GM21360 (cell line): ENCODE data around the gene SYNPO.
A peak's percentile ranks its signal among the peaks of the same experiment; 100 is the strongest.

Experiments used
- ATAC-seq: cut with Tn5 transposase; IDR thresholded peaks from one replicate; pipeline ENCODE4 v1.9.1; 2021; ENCODE audit warnings: mild to moderate bottlenecking, moderate library complexity; ENCODE audit not compliant: unreplicated experiment

SYNPO gene

GRCh38 chr5:150676578-150676977 lies 36.1 kb downstream of the SYNPO start:
- ATAC-seq, result no peak

DNA sequence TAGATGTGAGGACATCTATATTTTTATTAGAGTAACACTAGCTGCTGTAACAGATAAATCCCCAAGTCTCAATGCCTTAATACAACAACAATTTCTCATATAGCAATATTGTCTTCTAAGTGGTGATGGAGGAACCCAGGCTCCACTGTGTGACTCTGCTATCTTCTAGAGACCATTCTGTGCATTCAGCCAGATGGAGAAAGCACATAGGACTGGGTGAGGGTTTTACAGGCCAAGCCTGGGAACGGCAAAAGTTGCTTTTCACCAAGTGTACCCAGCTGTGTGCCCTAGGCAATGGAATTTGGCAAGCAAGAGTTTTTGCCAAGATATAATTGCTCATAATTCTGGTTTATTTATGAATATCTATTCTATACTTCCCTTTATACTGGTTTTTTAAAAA lies 48.7 kb downstream of the SYNPO start:
- ATAC-seq, result no peak

GRCh38 chr5:150690760-150691159 lies 50.3 kb downstream of the SYNPO start:
- no peak for ATAC-seq

DNA sequence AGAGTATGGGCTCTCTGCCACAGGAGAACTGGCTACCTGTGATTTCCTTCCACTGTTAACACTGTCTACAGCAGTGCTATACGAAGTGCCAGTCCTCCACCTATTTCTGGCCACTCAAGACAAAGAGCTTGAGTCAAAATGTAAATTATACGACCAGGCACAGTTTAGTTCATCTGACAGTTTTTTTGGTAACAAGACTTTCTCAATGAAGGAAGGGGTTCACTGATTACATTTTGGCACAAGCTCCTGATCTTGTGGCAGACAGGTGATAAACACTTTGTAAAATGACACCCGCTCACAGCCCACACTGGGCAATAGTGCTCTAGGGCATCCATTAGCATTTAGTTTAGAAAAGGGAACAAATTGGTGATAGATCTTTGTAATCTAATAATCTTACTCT lies 51.8 kb downstream of the SYNPO start:
- ATAC-seq, result no peak

GRCh38 chr5:150694612-150695011 lies 54.2 kb downstream of the SYNPO start:
- no peak for ATAC-seq

GRCh38 chr5:150700246-150700593 lies 59.8 kb downstream of the SYNPO start:
- ATAC-seq, result no peak

DNA sequence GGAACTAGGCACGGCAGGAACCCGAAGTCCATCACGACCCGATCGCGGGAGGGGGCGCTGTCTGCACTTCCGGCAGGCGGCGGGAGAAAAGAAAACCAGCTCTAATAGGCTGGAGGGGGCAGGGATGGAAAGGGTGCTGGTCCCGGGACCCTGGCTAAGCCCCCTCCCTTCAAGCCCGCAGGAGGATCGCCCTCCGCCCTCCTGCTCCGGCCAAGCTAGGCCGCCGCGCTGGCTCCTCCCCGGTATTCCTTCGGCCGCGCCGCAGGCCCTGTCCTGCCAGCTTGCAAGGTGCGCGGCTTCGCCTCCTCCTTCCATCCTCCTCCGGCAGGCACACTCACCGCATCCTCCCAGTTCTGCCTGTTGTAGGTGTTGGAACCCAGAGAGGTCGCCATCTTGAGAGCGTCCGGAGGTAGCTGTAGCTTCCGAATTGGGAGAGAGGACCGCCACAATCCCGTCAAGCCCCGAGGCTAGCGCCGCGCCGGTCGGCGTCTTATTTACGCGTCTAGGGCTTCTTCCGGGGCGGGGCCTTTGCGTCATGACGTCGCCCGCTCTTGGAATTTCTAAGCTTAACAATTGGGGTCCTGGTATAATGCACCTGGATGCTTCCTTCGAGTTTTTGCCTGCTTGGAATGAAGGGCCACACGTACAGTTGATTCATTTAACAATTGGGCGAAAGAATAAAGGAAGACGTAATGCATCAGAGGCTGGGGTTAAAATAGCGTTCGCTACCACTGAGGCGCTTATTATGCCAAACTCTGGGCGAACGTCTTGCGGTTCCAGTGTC lies 60.3 kb downstream of the SYNPO start, which contains the start of gene RBM22:
RBM22 (minus strand) TSS at position 469 of the 784 bp plus-strand sequence; CDS start at position 392, 77 bp downstream.
- ATAC-seq, result peak; percentile 94

GRCh38 chr5:150703762-150704161 lies 63.3 kb downstream of the SYNPO start:
- ATAC-seq, result no peak

GRCh38 chr5:150706776-150707390 lies 66.4 kb downstream of the SYNPO start:
- no peak for ATAC-seq
